ENCODE data around the gene QRICH1. TPM values are rescaled to one million over a fixed set of nuclear protein-coding genes. Genes with fewer than 3 reads are reported as not detected.

The QRICH1 gene
- total RNA-seq, 1 donor from 2014 or later, result 77.5 TPM

DNA sequence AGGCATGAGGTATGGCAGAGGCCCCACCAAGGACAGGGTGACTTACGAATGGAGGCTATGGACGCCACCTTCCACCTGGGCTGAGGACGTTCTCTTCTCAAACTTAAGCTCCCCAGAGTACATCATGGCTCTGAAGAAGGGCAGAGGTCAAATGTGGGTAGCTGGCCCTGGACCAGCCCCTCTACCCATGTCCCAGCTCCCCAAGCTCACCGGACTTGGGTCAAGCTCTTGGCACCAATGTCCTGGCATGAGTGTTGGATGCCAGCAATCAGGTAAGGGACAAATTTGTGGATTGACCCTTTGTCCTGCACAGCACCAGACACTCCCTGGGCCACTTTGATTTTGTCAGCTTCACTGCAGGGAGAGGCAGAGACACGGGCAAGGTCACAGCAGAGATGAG lies 69.4 kb downstream of the QRICH1 start:
- Mint-ChIP-seq H3K36me3 (ENCODE audit: low read depth) (peaks cover 19% of the 10 kb centered on the region), H3K4me3 (ENCODE audit: unreplicated experiment) (no peak overlapping the region), H3K27me3 (ENCODE audit: low read depth) (no peaks in the 10 kb centered on the region), H3K27ac (ENCODE audit: unreplicated experiment) (peak overlapping the region; percentile 36), H3K4me1 (ENCODE audit: low read depth) (peaks cover 65% of the 10 kb centered on the region), H3K9me3 (ENCODE audit: low read depth) (no peaks in the 10 kb centered on the region)
- no peak for DNase-seq (ENCODE audit: low spot score)
- TF ChIP-seq, protein P1, sequence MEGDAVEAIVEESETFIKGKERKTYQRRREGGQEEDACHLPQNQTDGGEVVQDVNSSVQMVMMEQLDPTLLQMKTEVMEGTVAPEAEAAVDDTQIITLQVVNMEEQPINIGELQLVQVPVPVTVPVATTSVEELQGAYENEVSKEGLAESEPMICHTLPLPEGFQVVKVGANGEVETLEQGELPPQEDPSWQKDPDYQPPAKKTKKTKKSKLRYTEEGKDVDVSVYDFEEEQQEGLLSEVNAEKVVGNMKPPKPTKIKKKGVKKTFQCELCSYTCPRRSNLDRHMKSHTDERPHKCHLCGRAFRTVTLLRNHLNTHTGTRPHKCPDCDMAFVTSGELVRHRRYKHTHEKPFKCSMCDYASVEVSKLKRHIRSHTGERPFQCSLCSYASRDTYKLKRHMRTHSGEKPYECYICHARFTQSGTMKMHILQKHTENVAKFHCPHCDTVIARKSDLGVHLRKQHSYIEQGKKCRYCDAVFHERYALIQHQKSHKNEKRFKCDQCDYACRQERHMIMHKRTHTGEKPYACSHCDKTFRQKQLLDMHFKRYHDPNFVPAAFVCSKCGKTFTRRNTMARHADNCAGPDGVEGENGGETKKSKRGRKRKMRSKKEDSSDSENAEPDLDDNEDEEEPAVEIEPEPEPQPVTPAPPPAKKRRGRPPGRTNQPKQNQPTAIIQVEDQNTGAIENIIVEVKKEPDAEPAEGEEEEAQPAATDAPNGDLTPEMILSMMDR (IDR thresholded peaks at IDR 0.05), result no peak

DNA sequence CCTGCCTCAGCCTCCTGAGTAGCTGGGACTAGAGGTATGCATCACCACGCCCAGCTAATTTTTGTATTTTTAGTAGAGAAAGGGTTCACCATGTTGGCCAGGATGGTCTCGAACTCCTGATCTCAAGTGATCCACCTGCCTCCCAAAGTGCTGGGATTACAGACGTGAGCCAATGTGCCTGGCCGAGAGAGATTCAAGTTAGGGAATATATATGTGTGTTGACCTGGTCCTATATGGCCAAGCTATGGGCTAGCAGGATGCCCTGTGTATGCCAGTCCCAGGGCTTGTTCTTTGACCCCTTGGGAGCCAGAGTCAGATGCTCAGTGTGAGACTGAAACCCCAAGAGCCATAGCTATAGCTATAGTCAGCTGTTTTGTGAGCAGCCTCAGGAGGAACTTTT lies 70.1 kb downstream of the QRICH1 start:
- Mint-ChIP-seq H3K27me3 (ENCODE audit: low read depth) (no peaks in the 10 kb centered on the region), H3K4me1 (ENCODE audit: low read depth) (peaks cover 66% of the 10 kb centered on the region), H3K27ac (ENCODE audit: unreplicated experiment) (peak overlapping the region; percentile 57), H3K36me3 (ENCODE audit: low read depth) (peaks cover 19% of the 10 kb centered on the region), H3K4me3 (ENCODE audit: unreplicated experiment) (peak overlapping the region; percentile 90), H3K9me3 (ENCODE audit: low read depth) (no peaks in the 10 kb centered on the region)
- TF ChIP-seq, protein P1 (IDR thresholded peaks at IDR 0.05), result no peak
- no peak for DNase-seq (ENCODE audit: low spot score)

- H3K4me1 Mint-ChIP-seq (ENCODE audit: low read depth), result peaks cover 58% of the 10 kb centered on the region
- peaks cover 17% of the 10 kb centered on the region for H3K36me3 Mint-ChIP-seq (ENCODE audit: low read depth)
- no peaks in the 10 kb centered on the region for H3K9me3 Mint-ChIP-seq (ENCODE audit: low read depth)
- H3K27ac Mint-ChIP-seq (ENCODE audit: unreplicated experiment), result peak overlapping the region; percentile 97
- TF ChIP-seq, protein P1 (IDR thresholded peaks at IDR 0.05), result no peak
- peak; percentile 90 for DNase-seq (ENCODE audit: low spot score)
- H3K27me3 Mint-ChIP-seq (ENCODE audit: low read depth), result no peaks in the 10 kb centered on the region
- peak overlapping the region; percentile 90 for H3K4me3 Mint-ChIP-seq (ENCODE audit: unreplicated experiment)
Observed at GRCh38 chr3:49022688-49023171, 71.1 kb downstream of the QRICH1 start.

- DNase-seq (ENCODE audit: low spot score), result peak; percentile 99
- Mint-ChIP-seq H3K9me3 (ENCODE audit: low read depth) (no peaks in the 10 kb centered on the region), H3K4me3 (ENCODE audit: unreplicated experiment) (peak within 1 kb of the TSS; percentile 90), H3K4me1 (ENCODE audit: low read depth) (peaks cover 59% of the 10 kb centered on the region), H3K36me3 (ENCODE audit: low read depth) (peaks cover 16% of the 10 kb centered on the region), H3K27me3 (ENCODE audit: low read depth) (no peaks in the 10 kb centered on the region), H3K27ac (ENCODE audit: unreplicated experiment) (peak within 1 kb of the TSS; percentile 97)
- TF ChIP-seq, protein P1 (IDR thresholded peaks at IDR 0.05), result peak; percentile 99
Observed at GRCh38 chr3:49021813-49022687, 71.8 kb downstream of the QRICH1 start, which contains the start of gene NDUFAF3. Gene NDUFAF3 (plus strand): TSS chr3:49022121. CDS start chr3:49022145, 24 bp downstream.

DNA sequence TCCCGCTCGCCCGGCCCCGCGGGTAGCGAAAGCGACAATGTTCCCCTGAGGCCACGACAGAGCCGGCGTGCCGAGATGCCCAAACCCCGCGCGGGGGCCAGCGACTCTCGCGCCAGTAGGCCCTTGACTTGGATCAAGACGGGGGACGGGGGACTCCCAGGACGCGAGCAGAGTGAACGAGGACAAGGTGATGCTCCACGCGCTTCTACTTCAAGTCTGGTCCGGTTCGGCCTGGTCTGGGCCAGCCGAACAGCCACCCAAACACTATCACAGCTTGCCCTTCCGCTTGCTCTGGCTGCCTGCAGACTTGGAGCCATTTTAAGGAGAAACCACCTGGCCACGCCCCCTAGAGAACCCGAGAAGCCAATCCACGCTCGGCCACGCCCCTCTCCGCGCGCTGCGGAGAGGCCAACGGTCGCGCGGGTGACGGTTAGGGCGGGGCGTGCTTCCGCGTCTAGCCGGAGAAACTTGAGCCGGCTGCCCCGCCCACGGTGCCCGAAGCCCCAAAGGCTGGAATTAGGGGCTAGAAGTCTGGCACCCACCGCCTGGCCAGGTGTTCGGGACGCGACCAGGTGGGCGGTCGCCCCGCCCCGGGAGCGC lies 72.6 kb downstream of the QRICH1 start:
- H3K4me3 Mint-ChIP-seq (ENCODE audit: unreplicated experiment), result peak overlapping the region; percentile 90
- no peaks in the 10 kb centered on the region for H3K9me3 Mint-ChIP-seq (ENCODE audit: low read depth)
- H3K36me3 Mint-ChIP-seq (ENCODE audit: low read depth), result peaks cover 16% of the 10 kb centered on the region
- peak; percentile 98 for DNase-seq (ENCODE audit: low spot score)
- H3K27ac Mint-ChIP-seq (ENCODE audit: unreplicated experiment), result peak overlapping the region; percentile 92
- no peaks in the 10 kb centered on the region for H3K27me3 Mint-ChIP-seq (ENCODE audit: low read depth)
- TF ChIP-seq, protein P1 (IDR thresholded peaks at IDR 0.05), result no peak
- peaks cover 57% of the 10 kb centered on the region for H3K4me1 Mint-ChIP-seq (ENCODE audit: low read depth)

Measured in chondrocyte (in vitro differentiated cells).